Fibroblast of peridontal ligament (primary cell): ENCODE data around the gene CRNN.

Source experiments
- DNase-seq: peaks from one replicate; pipeline ENCODE4 v3.0.0-alpha.2; 2010; ENCODE audit errors: extremely low read depth

The CRNN gene

GRCh38 chr1:152413909-152414308 lies at the start of gene CRNN:
TSS of gene CRNN (minus strand) at chr1:152414263. CDS start at chr1:152412233, 2,030 bp downstream.
- no peak for DNase-seq

GRCh38 chr1:152462636-152463035 lies 48.6 kb upstream of the CRNN start:
- DNase-seq, result no peak

- peak; percentile 69 for DNase-seq
These were observed 47.5 kb upstream of the CRNN start for GRCh38 chr1:152461544-152461943.

GRCh38 chr1:152460529-152460899 lies 46.5 kb upstream of the CRNN start:
- DNase-seq, result no peak

- peak; percentile 77 for DNase-seq
These were observed 45.8 kb upstream of the CRNN start for GRCh38 chr1:152459596-152460528.

- DNase-seq, result peak; percentile 90
These were observed 44.5 kb upstream of the CRNN start for GRCh38 chr1:152458384-152459185.

GRCh38 chr1:152457561-152457960 lies 43.5 kb upstream of the CRNN start:
- no peak for DNase-seq

- no peak for DNase-seq
These were observed 43.0 kb upstream of the CRNN start for GRCh38 chr1:152457071-152457470.

- no peak for DNase-seq
These were observed 37.2 kb upstream of the CRNN start for GRCh38 chr1:152451254-152451653.

- no peak for DNase-seq
These were observed 35.6 kb upstream of the CRNN start for GRCh38 chr1:152449661-152450060.

GRCh38 chr1:152448496-152448895 lies 34.4 kb upstream of the CRNN start:
- no peak for DNase-seq

GRCh38 chr1:152448095-152448494 lies 34.0 kb upstream of the CRNN start:
- DNase-seq, result no peak

- DNase-seq, result no peak
These were observed 33.4 kb upstream of the CRNN start for GRCh38 chr1:152447484-152447883.

GRCh38 chr1:152444045-152444444 lies 30.0 kb upstream of the CRNN start:
- DNase-seq, result no peak

- DNase-seq, result peak; percentile 35
These were observed 28.7 kb upstream of the CRNN start for GRCh38 chr1:152442765-152443164.

- DNase-seq, result no peak
These were observed 28.2 kb upstream of the CRNN start for GRCh38 chr1:152442301-152442700.

- DNase-seq, result no peak
These were observed 27.7 kb upstream of the CRNN start for GRCh38 chr1:152441756-152442155.

- peak; percentile 78 for DNase-seq
These were observed 26.8 kb upstream of the CRNN start for GRCh38 chr1:152440635-152441471.

- no peak for DNase-seq
These were observed 22.8 kb upstream of the CRNN start for GRCh38 chr1:152436593-152437496.

GRCh38 chr1:152427458-152427857 lies 13.4 kb upstream of the CRNN start:
- no peak for DNase-seq

- no peak for DNase-seq
These were observed 12.7 kb upstream of the CRNN start for GRCh38 chr1:152426731-152427130.
